H9 (cell line): ENCODE measurements around the gene C15orf62. TPM values are rescaled to one million over a fixed set of nuclear protein-coding genes. Genes with fewer than 3 reads are reported as not detected.

ENCODE experiments used
- DNase-seq: peaks from one replicate; pipeline ENCODE4 v3.0.0-alpha.2; 2017
- H2AFZ ChIP-seq: one replicate; pipeline ENCODE4 v1.6.1; 2013; ENCODE audit warnings: mild to moderate bottlenecking, low read length, control low read depth, moderate library complexity
- H2AK5ac ChIP-seq: 2 replicates; pipeline ENCODE4 v1.6.1; 2013; ENCODE audit warnings: low read length, control low read depth, mixed read lengths; ENCODE audit not compliant: insufficient read length
- H2BK120ac ChIP-seq: one replicate; pipeline ENCODE4 v1.6.1; 2013; ENCODE audit warnings: low read depth, mild to moderate bottlenecking, low read length, control low read depth, inconsistent platforms; ENCODE audit not compliant: poor library complexity, severe bottlenecking
- H2BK12ac ChIP-seq: 2 replicates; pipeline ENCODE4 v1.6.1; 2013; ENCODE audit warnings: low read length, control low read depth, mixed read lengths, low read depth; ENCODE audit not compliant: insufficient read length
- H2BK15ac ChIP-seq: 2 replicates; pipeline ENCODE4 v1.6.1; 2013; ENCODE audit warnings: low read depth, low read length, control low read depth
- H2BK20ac ChIP-seq: one replicate; pipeline ENCODE4 v1.6.1; 2013; ENCODE audit warnings: low read depth, mild to moderate bottlenecking, low read length, control low read depth, inconsistent platforms; ENCODE audit not compliant: poor library complexity, severe bottlenecking
- H2BK5ac ChIP-seq: 2 replicates; pipeline ENCODE4 v1.6.1; 2013; ENCODE audit warnings: low read length, control low read depth, mixed read lengths; ENCODE audit not compliant: insufficient read length
- H3K14ac ChIP-seq: 2 replicates; pipeline ENCODE4 v1.6.1; 2013; ENCODE audit warnings: low read length, control low read depth; ENCODE audit not compliant: insufficient read depth
- H3K18ac ChIP-seq: 2 replicates; pipeline ENCODE4 v1.6.1; 2013; ENCODE audit warnings: low read depth, mild to moderate bottlenecking, mixed read lengths, low read length, control low read depth; ENCODE audit not compliant: insufficient read length
- H3K23ac ChIP-seq: 2 replicates; pipeline ENCODE4 v1.6.1; 2013; ENCODE audit warnings: low read length, control low read depth, mixed read lengths, low read depth; ENCODE audit not compliant: insufficient read length
- H3K23me2 ChIP-seq: 2 replicates; pipeline ENCODE4 v1.6.1; 2013; ENCODE audit warnings: low read depth, mild to moderate bottlenecking, mixed read lengths, low read length, control low read depth; ENCODE audit not compliant: insufficient read length, poor library complexity, severe bottlenecking
- H3K27ac ChIP-seq: 2 replicates; pipeline ENCODE4 v1.5.1; 2013; ENCODE audit warnings: low read length, control low read depth, mixed read lengths, low read depth; ENCODE audit not compliant: insufficient read length
- H3K27me3 ChIP-seq: 2 replicates; pipeline ENCODE4 v1.6.1; 2013; ENCODE audit warnings: low read length, control low read depth, inconsistent platforms; ENCODE audit not compliant: insufficient read depth
- H3K4ac ChIP-seq: 2 replicates; pipeline ENCODE4 v1.6.1; 2013; ENCODE audit warnings: low read depth, mild to moderate bottlenecking, control low read depth, inconsistent platforms, low read length, moderate library complexity
- H3K4me1 ChIP-seq: 2 replicates; pipeline ENCODE4 v1.6.1; 2013; ENCODE audit warnings: low read length, control low read depth, inconsistent platforms; ENCODE audit not compliant: insufficient read depth
- H3K4me2 ChIP-seq: 2 replicates; pipeline ENCODE4 v1.6.1; 2013; ENCODE audit warnings: low read length, control low read depth, mixed read lengths; ENCODE audit not compliant: insufficient read length, insufficient read depth
- H3K56ac ChIP-seq: 2 replicates; pipeline ENCODE4 v1.6.1; 2013; ENCODE audit warnings: low read depth, mild to moderate bottlenecking, mixed read lengths, low read length, control low read depth; ENCODE audit not compliant: insufficient read length
- H3K79me1 ChIP-seq: 2 replicates; pipeline ENCODE4 v1.6.1; 2013; ENCODE audit warnings: low read depth, mild to moderate bottlenecking, moderate library complexity, low read length, control low read depth, inconsistent platforms; ENCODE audit not compliant: insufficient read depth, poor library complexity, severe bottlenecking
- H3K79me2 ChIP-seq: 2 replicates; pipeline ENCODE4 v1.6.1; 2013; ENCODE audit warnings: low read length, control low read depth, inconsistent platforms; ENCODE audit not compliant: insufficient read depth
- H3K9ac ChIP-seq: 2 replicates; pipeline ENCODE4 v1.6.1; 2013; ENCODE audit warnings: low read length, control low read depth, mixed read lengths; ENCODE audit not compliant: insufficient read length; ENCODE audit errors: extremely low read depth
- H3K9me3 ChIP-seq: one replicate; pipeline ENCODE4 v1.6.1; 2013; ENCODE audit warnings: low read depth, low read length, inconsistent platforms; ENCODE audit not compliant: control insufficient read depth
- H3T11ph ChIP-seq: one replicate; pipeline ENCODE4 v1.6.1; 2013; ENCODE audit warnings: mild to moderate bottlenecking, low read length, control low read depth, inconsistent platforms
- H4K20me1 ChIP-seq: one replicate; pipeline ENCODE4 v1.6.1; 2013; ENCODE audit not compliant: control insufficient read depth, insufficient read length, insufficient read depth
- H4K5ac ChIP-seq: 2 replicates; pipeline ENCODE4 v1.6.1; 2013; ENCODE audit warnings: low read depth, mild to moderate bottlenecking, mixed read lengths, low read length, control low read depth; ENCODE audit not compliant: insufficient read length
- H4K8ac ChIP-seq: replicated peaks from 2 replicates; pipeline ENCODE4 v1.6.1; 2013; ENCODE audit warnings: low read length, control low read depth, mixed read lengths, low read depth; ENCODE audit not compliant: insufficient read length
- H4K91ac ChIP-seq: 2 replicates; pipeline ENCODE4 v1.6.1; 2013; ENCODE audit warnings: low read depth, mild to moderate bottlenecking, moderate library complexity, mixed read lengths, low read length, control low read depth; ENCODE audit not compliant: insufficient read length
- H3K27ac Mint-ChIP-seq, 3 experiments: 2 replicates in 2 of 3; 3 replicates in 1 of 3; pipeline ENCODE4 v1.8.0; 2020 to 2021; ENCODE audit warnings: mixed read lengths in 3 of 3, mild to moderate bottlenecking in 1 of 3, moderate library complexity in 1 of 3
- H3K27me3 Mint-ChIP-seq: 2 replicates; pipeline ENCODE4 v1.8.0; 2021; ENCODE audit warnings: low read depth, mild to moderate bottlenecking, moderate library complexity, mixed read lengths
- H3K36me3 Mint-ChIP-seq, 3 experiments: 2 replicates in 2 of 3; 3 replicates in 1 of 3; pipeline ENCODE4 v1.8.0; 2020 to 2021; ENCODE audit warnings: low read depth in 3 of 3, mixed read lengths in 3 of 3; ENCODE audit not compliant: insufficient read depth in 1 of 3
- H3K4me1 Mint-ChIP-seq, 2 experiments: 2 replicates each; pipeline ENCODE4 v1.8.0; 2020; ENCODE audit warnings: mixed read lengths in 2 of 2
- H3K4me3 Mint-ChIP-seq, 2 experiments: 2 replicates in 1 of 2; 3 replicates in 1 of 2; pipeline ENCODE4 v1.8.0; 2020 to 2021; ENCODE audit warnings: mild to moderate bottlenecking in 2 of 2, mixed read lengths in 2 of 2, moderate library complexity in 1 of 2
- H3K9me3 Mint-ChIP-seq, 2 experiments: 2 replicates in 1 of 2; 3 replicates in 1 of 2; pipeline ENCODE4 v1.8.0; 2020; ENCODE audit warnings: mild to moderate bottlenecking in 2 of 2, mixed read lengths in 2 of 2, moderate library complexity in 1 of 2
- CTCF ChIP-seq: fragments of 200-600 bp; sonication (generic); conservative IDR thresholded peaks from 3 replicates; pipeline ENCODE4 v1.8.0; 2021; ENCODE audit warnings: antibody characterized with exemption, mild to moderate bottlenecking
- WGBS: extraction: QIAGEN DNeasy Blood & Tissue Kit; methylation state at CpG from one replicate; pipeline ENCODE4 v1.1.7; 2013; ENCODE audit warnings: missing lambda C conversion rate, low lambda C conversion rate, mixed read lengths; ENCODE audit not compliant: insufficient read length; ENCODE audit errors: extremely low coverage; 5-methylcytosine and 5-hydroxymethylcytosine counted together
- total RNA-seq: library from RNA; stranded (reverse); gene quantifications from 2 replicates; pipeline ENCODE4 v1.2.1, GENCODE V29; 2021

Gene C15orf62
- total RNA-seq, 1 experiment from 2014 or later, result 0.70 TPM

GRCh38 chr15:40808861-40809450 is 39.2 kb downstream of the C15orf62 start:
- no peaks in the 10 kb centered on the region for H3K79me2 ChIP-seq
- H2AK5ac ChIP-seq, result no peak overlapping the region
- no peak for DNase-seq
- H2BK12ac ChIP-seq, result no peak overlapping the region
- H2BK5ac ChIP-seq, result no peak overlapping the region
- peaks cover 3% of the 10 kb centered on the region for H3K4me1 ChIP-seq
- no peak overlapping the region for H3K18ac ChIP-seq
- H4K20me1 ChIP-seq, result no peaks in the 10 kb centered on the region
- no peak overlapping the region for H3K4me2 ChIP-seq
- H3K56ac ChIP-seq, result no peak overlapping the region
- H3K79me1 ChIP-seq, result no peaks in the 10 kb centered on the region
- no peak overlapping the region for H3K27ac ChIP-seq
- no peak overlapping the region for H3K4ac ChIP-seq
- H3K4me1 Mint-ChIP-seq, result peaks cover 16 to 17% of the 10 kb centered on the region in 2 experiments
- no peak overlapping the region for H3K9ac ChIP-seq
- no peak overlapping the region for H3K14ac ChIP-seq
- H3T11ph ChIP-seq, result no peak overlapping the region
- H2AFZ ChIP-seq, result no peak overlapping the region
- no CpG with 5 or more reads among the region's 8 CpGs for WGBS
- no peaks in the 10 kb centered on the region for H3K9me3 Mint-ChIP-seq
- H3K27me3 Mint-ChIP-seq, result no peaks in the 10 kb centered on the region; the same call in 1 of the 2 replicates
- no peaks in the 10 kb centered on the region for H3K27me3 ChIP-seq
- no peak overlapping the region for H2BK120ac ChIP-seq
- no peak overlapping the region for H2BK15ac ChIP-seq
- H3K36me3 Mint-ChIP-seq, result peaks cover 0 to 14% (median 0%) of the 10 kb centered on the region in 3 experiments; a peak in 3 of 7 replicates
- peak overlapping the region in 1 of 3 experiments; percentile 58; a peak in 2 of 7 replicates for H3K27ac Mint-ChIP-seq
- no peak overlapping the region for H3K23ac ChIP-seq
- H3K23me2 ChIP-seq, result peaks cover 4% of the 10 kb centered on the region
- no peak overlapping the region for H4K5ac ChIP-seq
- no peak overlapping the region for H4K91ac ChIP-seq
- H2BK20ac ChIP-seq, result no peak overlapping the region
- no peak for TF ChIP-seq CTCF
- 0 out of 5 replicates have a peak overlapping the region, but pooled peaks of 1 of the 2 experiments have one; percentile 38 for H3K4me3 Mint-ChIP-seq
- H3K9me3 ChIP-seq, result no peaks in the 10 kb centered on the region
- no peak overlapping the region for H4K8ac ChIP-seq
